ENCODE results near the gene ACTN4. TPM values are rescaled to one million over a fixed set of nuclear protein-coding genes. Genes with fewer than 3 reads are reported as not detected.

The ACTN4 gene
- total RNA-seq, 1 donor from 2014 or later: 921 TPM

- Mint-ChIP-seq H3K36me3 (ENCODE audit: low read depth) (peaks cover 3% of the 10 kb centered on the region), H3K4me1 (ENCODE audit: low read depth) (peaks cover 86% of the 10 kb centered on the region), H3K4me3 (ENCODE audit: unreplicated experiment) (no peak overlapping the region), H3K27ac (ENCODE audit: unreplicated experiment) (no peak overlapping the region), H3K27me3 (ENCODE audit: low read depth) (no peaks in the 10 kb centered on the region), H3K9me3 (ENCODE audit: low read depth) (no peaks in the 10 kb centered on the region)
- no peak for DNase-seq (ENCODE audit: low spot score)
- no peak for TF ChIP-seq CTCF (IDR thresholded peaks at IDR 0.05)
Observed at GRCh38 chr19:38673030-38673429, 25.6 kb downstream of the ACTN4 start.

GRCh38 chr19:38674388-38675171, 27.1 kb downstream of the ACTN4 start:
- Mint-ChIP-seq H3K27me3 (ENCODE audit: low read depth) (no peaks in the 10 kb centered on the region), H3K4me3 (ENCODE audit: unreplicated experiment) (no peak overlapping the region), H3K4me1 (ENCODE audit: low read depth) (peaks cover 84% of the 10 kb centered on the region), H3K9me3 (ENCODE audit: low read depth) (no peaks in the 10 kb centered on the region), H3K27ac (ENCODE audit: unreplicated experiment) (peak overlapping the region; percentile 87), H3K36me3 (ENCODE audit: low read depth) (peaks cover 8% of the 10 kb centered on the region)
- no peak for DNase-seq (ENCODE audit: low spot score)
- TF ChIP-seq CTCF (IDR thresholded peaks at IDR 0.05): no peak

- no peaks in the 10 kb centered on the region for H3K27me3 Mint-ChIP-seq (ENCODE audit: low read depth)
- no peak overlapping the region for H3K4me3 Mint-ChIP-seq (ENCODE audit: unreplicated experiment)
- no peak for TF ChIP-seq CTCF (IDR thresholded peaks at IDR 0.05)
- peaks cover 84% of the 10 kb centered on the region for H3K4me1 Mint-ChIP-seq (ENCODE audit: low read depth)
- H3K9me3 Mint-ChIP-seq (ENCODE audit: low read depth): no peaks in the 10 kb centered on the region
- peaks cover 11% of the 10 kb centered on the region for H3K36me3 Mint-ChIP-seq (ENCODE audit: low read depth)
- DNase-seq (ENCODE audit: low spot score): no peak
- peak overlapping the region; percentile 87 for H3K27ac Mint-ChIP-seq (ENCODE audit: unreplicated experiment)
Observed at GRCh38 chr19:38675611-38676010, 28.2 kb downstream of the ACTN4 start.

- no peaks in the 10 kb centered on the region for H3K9me3 Mint-ChIP-seq (ENCODE audit: low read depth)
- no peak for TF ChIP-seq CTCF (IDR thresholded peaks at IDR 0.05)
- no peaks in the 10 kb centered on the region for H3K27me3 Mint-ChIP-seq (ENCODE audit: low read depth)
- H3K27ac Mint-ChIP-seq (ENCODE audit: unreplicated experiment): peak overlapping the region; percentile 87
- no peak overlapping the region for H3K4me3 Mint-ChIP-seq (ENCODE audit: unreplicated experiment)
- no peak for DNase-seq (ENCODE audit: low spot score)
- peaks cover 12% of the 10 kb centered on the region for H3K36me3 Mint-ChIP-seq (ENCODE audit: low read depth)
- peaks cover 83% of the 10 kb centered on the region for H3K4me1 Mint-ChIP-seq (ENCODE audit: low read depth)
Observed at GRCh38 chr19:38676023-38676877, 28.8 kb downstream of the ACTN4 start.

GRCh38 chr19:38676878-38677646, 29.6 kb downstream of the ACTN4 start:
- TF ChIP-seq CTCF (IDR thresholded peaks at IDR 0.05): no peak
- Mint-ChIP-seq H3K9me3 (ENCODE audit: low read depth) (no peaks in the 10 kb centered on the region), H3K27me3 (ENCODE audit: low read depth) (no peaks in the 10 kb centered on the region), H3K27ac (ENCODE audit: unreplicated experiment) (peak overlapping the region; percentile 87), H3K36me3 (ENCODE audit: low read depth) (peaks cover 17% of the 10 kb centered on the region), H3K4me3 (ENCODE audit: unreplicated experiment) (peak overlapping the region; percentile 21), H3K4me1 (ENCODE audit: low read depth) (peaks cover 81% of the 10 kb centered on the region)
- DNase-seq (ENCODE audit: low spot score): no peak
